ENCODE measurements around the gene SCARF1.

The SCARF1 gene

GRCh38 chr17:1601571-1601970 lies 44.0 kb downstream of the SCARF1 start:
- DNase-seq (ENCODE audit: low read depth in 3 of 3, low spot score in 1 of 3): no peak

- no peak for DNase-seq (ENCODE audit: low read depth in 3 of 3, low spot score in 1 of 3)
These were observed 47.0 kb downstream of the SCARF1 start for GRCh38 chr17:1598399-1599095.

GRCh38 chr17:1597861-1598342 lies 47.6 kb downstream of the SCARF1 start:
- DNase-seq (ENCODE audit: low read depth in 3 of 3, low spot score in 1 of 3): no peak

- no peak for DNase-seq (ENCODE audit: low read depth in 3 of 3, low spot score in 1 of 3)
These were observed 52.0 kb downstream of the SCARF1 start for GRCh38 chr17:1593630-1593931.

- DNase-seq (ENCODE audit: low read depth in 3 of 3, low spot score in 1 of 3): no peak
These were observed 52.5 kb downstream of the SCARF1 start for GRCh38 chr17:1592751-1593629.

GRCh38 chr17:1591474-1592090 lies 54.0 kb downstream of the SCARF1 start:
- no peak for DNase-seq (ENCODE audit: low read depth in 3 of 3, low spot score in 1 of 3)

- no peak for DNase-seq (ENCODE audit: low read depth in 3 of 3, low spot score in 1 of 3)
These were observed 54.6 kb downstream of the SCARF1 start for GRCh38 chr17:1590747-1591473.

GRCh38 chr17:1590029-1590746 lies 55.3 kb downstream of the SCARF1 start:
- DNase-seq (ENCODE audit: low read depth in 3 of 3, low spot score in 1 of 3): no peak

GRCh38 chr17:1588821-1589585 lies 56.5 kb downstream of the SCARF1 start:
- no peak for DNase-seq (ENCODE audit: low read depth in 3 of 3, low spot score in 1 of 3)

GRCh38 chr17:1584167-1584566 lies 61.4 kb downstream of the SCARF1 start:
- DNase-seq (ENCODE audit: low read depth in 3 of 3, low spot score in 1 of 3): no peak

Data from stimulated activated CD4-positive, alpha-beta T cell treated with anti-CD3 and anti-CD28 coated beads, TNF-alpha, amount 100 ng/mL, for 1 hour (primary cell).